Colonic mucosa (tissue), 4 donors: Measurements from ENCODE around the gene ODF2. TPM values are rescaled to one million over a fixed set of nuclear protein-coding genes. Genes with fewer than 3 reads are reported as not detected.
"Not testable (repeated sequence)": the region's sequence is repeated elsewhere in the genome, so short reads cannot be mapped to it uniquely, and the experiment has no call there.

Experiments used
- DNase-seq: peaks from one replicate; pipeline ENCODE4 v3.0.0-alpha.2; 2020
- H3K27ac ChIP-seq: fragments of 200-600 bp; one replicate; pipeline ENCODE4 v1.8.0; 2021
- H3K27me3 ChIP-seq: fragments of 200-600 bp; one replicate; pipeline ENCODE4 v1.8.0; 2021
- H3K36me3 ChIP-seq: fragments of 200-600 bp; one replicate; pipeline ENCODE4 v1.8.0; 2021
- H3K4me1 ChIP-seq: fragments of 200-600 bp; one replicate; pipeline ENCODE4 v1.8.0; 2021; ENCODE audit warnings: mild to moderate bottlenecking
- H3K4me3 ChIP-seq: fragments of 200-600 bp; one replicate; pipeline ENCODE4 v1.8.0; 2021
- H3K9ac ChIP-seq, 2 donors: one replicate each; pipeline ENCODE4 v1.7.0; 2013; ENCODE audit warnings: control low read depth in 2 of 2, low read depth in 2 of 2, low read length in 2 of 2
- H3K9me3 ChIP-seq: fragments of 200-600 bp; one replicate; pipeline ENCODE4 v1.8.0; 2021
- CTCF ChIP-seq: fragments of 200-600 bp; IDR thresholded peaks from one replicate; pipeline ENCODE4 v1.8.0; 2022; ENCODE audit warnings: antibody characterized with exemption, mild to moderate bottlenecking
- intact Hi-C: fragments of 100-400 bp; cut with DNase I; formaldehyde crosslinking; loops from one replicate; pipeline ENCODE4 v1.14.1; 2022
- total RNA-seq, 2 donors: library from RNA; stranded (reverse); fragmentation: NEBNext Ultra II Directional in 1 of 2; extraction: Animal tissue kit (Norgen Biotek cat#: 25700) in 1 of 2; gene quantifications; one replicate each; pipeline ENCODE4 v1.2.1, GENCODE V29; 2021
- donor health status: healthy.
- donor health status: DM: no; HTN: no; CAD: no.
- donor health status: DM: no; HTN: no; CAD: no.

Gene ODF2
- total RNA-seq, 2 donors from 2014 or later: 14.9 to 36.2 TPM

DNA sequence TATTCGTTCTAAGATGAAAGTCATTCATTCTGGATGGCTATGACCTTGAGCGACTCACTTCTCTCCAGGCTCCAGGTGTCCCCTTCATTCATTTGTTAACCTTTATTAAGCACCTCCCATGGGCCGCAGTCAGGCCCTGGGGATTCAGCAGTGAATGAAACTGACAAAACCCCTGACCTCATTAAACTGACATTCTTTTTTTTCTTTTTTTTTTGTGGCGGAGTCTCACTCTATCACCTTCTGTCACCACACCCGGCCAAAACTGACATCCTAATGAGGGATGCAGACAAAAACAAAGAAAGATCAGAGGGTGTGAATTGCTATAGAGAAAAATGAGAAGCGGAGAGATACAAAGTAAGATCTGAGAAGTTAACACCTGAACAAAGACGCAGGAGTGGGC is 16.5 kb upstream of the ODF2 start:
- intact Hi-C loops: no loop called here
- TF ChIP-seq CTCF: no peak
- no peaks in the 10 kb centered on the region for H3K9me3 ChIP-seq
- no peaks in the 10 kb centered on the region for H3K4me1 ChIP-seq
- H3K4me3 ChIP-seq: no peak overlapping the region
- no peak overlapping the region for H3K27ac ChIP-seq
- no peak overlapping the region for H3K9ac ChIP-seq
- no peaks in the 10 kb centered on the region for H3K36me3 ChIP-seq
- no peak for DNase-seq
- H3K27me3 ChIP-seq: no peaks in the 10 kb centered on the region

GRCh38 chr9:128442150-128442549 is 13.7 kb upstream of the ODF2 start:
- no peak for TF ChIP-seq CTCF
- no peak for DNase-seq
- intact Hi-C loops: no loop called here

GRCh38 chr9:128446505-128446904 is 9.3 kb upstream of the ODF2 start:
- intact Hi-C loops: not testable (repeated sequence)

More at GRCh38 chr9:128442150-128442549, 13.7 kb upstream of the ODF2 start:
- Histone ChIP-seq H3K9me3 (no peaks in the 10 kb centered on the region), H3K27me3 (no peaks in the 10 kb centered on the region), H3K9ac (no peak overlapping the region), H3K36me3 (no peaks in the 10 kb centered on the region), H3K4me1 (no peaks in the 10 kb centered on the region), H3K4me3 (no peak overlapping the region), H3K27ac (no peak overlapping the region)

GRCh38 chr9:128448746-128449145 is 7.1 kb upstream of the ODF2 start:
- Histone ChIP-seq H3K27me3 (no peaks in the 10 kb centered on the region), H3K36me3 (no peaks in the 10 kb centered on the region), H3K9me3 (no peaks in the 10 kb centered on the region), H3K4me3 (no peak overlapping the region), H3K27ac (no peak overlapping the region), H3K9ac (no peak overlapping the region), H3K4me1 (no peaks in the 10 kb centered on the region)
- no peak for DNase-seq
- no peak for TF ChIP-seq CTCF
- intact Hi-C loops: no loop called here

More at GRCh38 chr9:128446505-128446904, 9.3 kb upstream of the ODF2 start:
- not testable (repeated sequence) for DNase-seq, H3K36me3 ChIP-seq, H3K9ac ChIP-seq, H3K9me3 ChIP-seq, H3K27me3 ChIP-seq, H3K27ac ChIP-seq, H3K4me1 ChIP-seq, H3K4me3 ChIP-seq

GRCh38 chr9:128454991-128455390 is 815 bp upstream of the ODF2 start:
- no peak for TF ChIP-seq CTCF
- no peak overlapping the region for H3K9ac ChIP-seq
- intact Hi-C loops: no loop called here
- no peaks in the 10 kb centered on the region for H3K9me3 ChIP-seq
- H3K36me3 ChIP-seq: no peaks in the 10 kb centered on the region
- H3K27ac ChIP-seq: no peak overlapping the region
- no peak overlapping the region for H3K4me3 ChIP-seq
- no peaks in the 10 kb centered on the region for H3K27me3 ChIP-seq
- H3K4me1 ChIP-seq: no peaks in the 10 kb centered on the region
- no peak for DNase-seq

- no peak for TF ChIP-seq CTCF
- Histone ChIP-seq H3K4me3 (peak overlapping the region; percentile 90), H3K9me3 (no peaks in the 10 kb centered on the region), H3K9ac (peak overlapping the region; percentile 79 to 87), H3K4me1 (no peaks in the 10 kb centered on the region), H3K27ac (peak overlapping the region; percentile 72), H3K36me3 (no peaks in the 10 kb centered on the region), H3K27me3 (no peaks in the 10 kb centered on the region)
- intact Hi-C loops: no loop called here
- peak; percentile 81 for DNase-seq
These were observed 831 bp downstream of the ODF2 start for GRCh38 chr9:128456613-128457061.
